ENCODE results near the gene TMPRSS2.

TMPRSS2 gene

DNA sequence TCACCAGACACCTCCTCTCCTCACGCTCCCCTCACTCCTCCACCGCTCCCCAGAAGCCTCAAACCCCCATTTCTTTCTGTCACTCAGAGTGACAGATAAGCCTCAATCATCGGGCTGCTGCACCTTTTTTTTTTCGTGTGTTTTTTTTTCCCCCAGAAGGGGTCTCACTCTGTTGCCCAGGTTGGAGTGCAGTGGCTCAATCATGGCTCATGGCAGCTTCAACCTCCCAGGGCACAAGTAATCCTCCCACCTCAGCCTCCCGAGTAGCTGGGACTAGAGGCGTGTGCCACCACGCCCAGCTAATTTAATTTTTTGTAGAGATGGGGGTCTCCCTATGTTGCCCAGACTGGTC lies 1.2 kb upstream of the TMPRSS2 start:
- no peak for DNase-seq

DNA sequence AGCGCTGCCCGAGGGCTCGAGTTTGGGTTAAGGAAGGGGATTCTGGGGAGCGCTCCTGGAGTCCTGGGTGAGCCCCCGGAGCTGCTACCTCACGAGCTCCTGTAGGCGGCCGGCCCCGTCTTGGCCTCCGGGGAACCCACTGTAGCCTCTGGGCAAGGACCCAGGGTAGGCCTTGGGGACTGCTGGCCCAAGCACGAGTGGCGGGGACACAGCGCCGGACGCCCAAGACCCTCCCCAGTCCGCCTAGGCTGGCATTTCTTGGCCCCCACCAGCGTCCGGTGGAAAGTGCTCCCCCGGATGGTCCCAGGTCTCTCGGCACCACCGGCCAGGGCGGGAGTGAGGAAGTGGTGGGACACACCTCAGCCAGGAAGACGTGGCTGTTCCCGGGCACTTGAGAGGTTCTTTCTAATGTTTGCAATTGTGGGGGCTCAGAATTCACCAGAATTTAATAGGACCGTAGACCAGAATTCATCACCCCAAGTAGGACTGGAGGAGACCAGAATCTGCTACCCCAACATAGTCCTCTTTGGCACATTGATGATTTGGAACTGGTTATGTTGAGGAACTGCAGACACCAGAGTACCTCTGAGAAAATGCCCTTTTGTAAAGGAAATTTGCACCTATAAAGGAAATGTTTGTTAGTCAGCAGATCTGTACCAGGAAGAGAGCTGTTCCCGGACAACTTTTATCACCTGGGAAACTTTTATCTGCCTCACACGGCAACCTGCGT lies 622 bp upstream of the TMPRSS2 start:
- DNase-seq: no peak

DNA sequence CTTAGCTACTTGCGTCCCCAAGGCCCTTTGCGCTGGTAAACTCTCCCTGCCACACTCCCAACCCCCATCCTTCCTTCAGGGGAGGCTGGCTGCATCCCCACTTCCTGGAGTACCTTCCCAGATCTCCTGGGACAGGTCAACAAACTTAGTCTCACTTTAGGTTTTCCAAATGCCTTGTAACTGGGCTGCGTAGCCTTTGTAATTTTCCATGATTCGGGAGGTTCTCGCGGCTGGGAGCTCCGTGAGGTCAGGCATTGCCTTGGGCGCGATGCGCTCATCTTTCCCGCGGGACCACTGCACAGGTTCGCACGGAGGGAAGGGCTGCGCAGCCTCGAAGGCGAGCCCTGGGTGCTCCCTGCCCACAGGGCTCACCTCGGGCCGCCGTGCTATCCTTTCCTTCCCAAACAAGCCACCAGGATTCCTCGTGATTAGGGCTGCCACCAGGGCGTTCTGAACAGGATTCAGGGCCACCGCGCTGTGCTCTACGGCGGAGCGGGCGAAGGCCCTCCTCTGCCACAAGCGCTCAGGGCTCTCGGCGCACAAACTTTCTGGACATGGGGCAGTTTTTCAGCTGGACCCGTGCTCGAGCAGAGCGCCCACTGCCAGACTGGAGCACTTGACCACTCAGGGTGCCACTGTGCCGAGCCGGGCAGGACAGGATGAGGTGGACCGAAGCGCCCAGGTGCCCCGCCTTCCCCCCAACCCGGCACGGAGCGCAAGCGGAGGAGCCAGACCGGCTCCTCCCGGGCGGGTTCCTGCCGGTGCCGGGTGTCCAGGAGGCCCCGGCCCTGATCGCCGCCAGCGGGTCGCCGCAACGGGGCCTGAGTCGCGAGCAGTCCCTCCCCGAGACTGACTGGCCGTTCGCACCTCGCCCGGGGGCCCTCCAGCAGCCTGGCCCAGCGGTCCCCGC lies 1.1 kb downstream of the TMPRSS2 start:
- no peak for DNase-seq

DNA sequence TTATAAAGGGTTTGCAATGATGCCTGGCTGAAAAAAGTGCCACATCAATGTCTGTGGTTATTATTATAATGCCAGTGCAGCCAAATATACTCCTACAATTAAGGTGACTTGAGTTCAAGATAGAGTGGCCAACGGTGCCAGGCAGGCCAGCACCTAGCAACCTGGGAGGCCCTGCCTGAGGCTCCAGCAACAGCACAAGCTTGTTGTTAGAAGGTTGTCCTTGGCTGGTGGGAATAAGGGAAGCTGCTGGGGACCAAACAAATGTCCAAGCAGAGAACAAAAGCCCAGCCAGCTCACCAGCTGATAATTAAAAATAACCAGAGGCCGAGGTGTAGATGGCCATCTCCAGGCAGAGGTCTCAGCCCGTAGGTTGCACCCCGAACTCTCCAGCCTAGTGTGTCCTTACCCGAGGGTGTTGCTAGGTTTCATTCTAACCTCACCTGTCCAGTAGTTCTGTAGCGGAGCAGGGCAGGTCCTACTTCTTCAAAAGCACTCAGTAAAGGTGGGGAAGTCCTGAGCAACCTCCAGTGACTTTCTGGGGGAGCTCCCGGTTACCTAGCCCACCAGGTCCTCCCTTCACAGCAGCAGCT lies 1.9 kb downstream of the TMPRSS2 start:
- DNase-seq: no peak

DNA sequence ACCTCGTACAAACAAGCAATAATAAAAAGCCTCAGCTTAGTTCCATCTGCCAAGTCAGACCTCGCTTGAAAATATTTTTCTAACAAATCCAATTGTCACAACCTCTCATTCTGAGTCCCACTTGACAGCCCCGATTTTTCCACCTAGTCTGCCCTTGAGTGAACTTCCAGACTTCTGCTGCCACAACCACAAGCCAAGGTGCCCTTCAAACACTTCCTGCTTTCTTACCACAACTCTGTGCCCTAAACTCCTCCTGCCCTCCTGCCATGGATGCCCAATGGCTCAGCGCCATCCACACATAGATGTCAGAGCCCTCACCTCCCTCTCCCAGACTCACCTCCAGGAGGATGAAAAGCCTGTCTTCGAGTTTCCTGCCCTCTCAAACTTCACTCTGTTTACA lies 3.9 kb downstream of the TMPRSS2 start:
- no peak for DNase-seq

DNA sequence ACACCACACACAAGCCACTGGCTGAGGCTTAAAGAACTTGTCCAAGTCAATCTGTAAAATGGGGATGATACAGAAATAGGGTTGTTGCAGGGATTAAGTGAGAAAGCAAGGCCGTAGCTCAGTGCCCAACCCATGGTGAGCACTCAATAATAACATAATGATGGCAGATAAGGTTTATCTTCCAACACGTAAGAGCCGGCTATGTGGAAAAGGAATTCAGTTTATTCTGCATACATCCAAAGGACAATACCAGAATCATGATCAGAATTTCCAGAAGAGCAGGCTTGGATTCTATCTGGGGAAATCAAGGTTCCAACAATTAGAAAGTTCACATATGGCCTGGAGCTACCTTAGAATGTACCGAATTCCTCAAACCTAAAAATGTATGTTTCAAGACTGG lies 4.6 kb downstream of the TMPRSS2 start:
- DNase-seq: no peak

DNA sequence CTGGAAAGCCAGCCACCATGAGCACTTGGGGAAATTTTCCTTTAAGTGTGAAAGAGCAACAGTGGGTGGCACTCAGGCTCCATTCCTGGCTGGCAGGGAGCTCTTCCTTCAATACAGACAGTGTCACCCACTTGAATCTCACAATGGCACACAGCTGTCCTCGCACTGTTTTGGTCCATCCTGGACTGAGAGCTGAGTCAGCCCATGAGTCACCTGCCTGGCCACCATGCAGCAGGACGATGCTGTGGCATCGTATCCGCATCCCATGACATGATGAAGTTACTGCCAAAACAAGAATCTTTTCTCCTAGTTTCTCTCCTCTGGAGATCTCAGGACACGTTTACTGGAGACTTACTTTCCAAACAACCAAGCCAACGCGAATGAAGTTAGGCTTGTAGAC lies 6.0 kb downstream of the TMPRSS2 start:
- DNase-seq: no peak

DNA sequence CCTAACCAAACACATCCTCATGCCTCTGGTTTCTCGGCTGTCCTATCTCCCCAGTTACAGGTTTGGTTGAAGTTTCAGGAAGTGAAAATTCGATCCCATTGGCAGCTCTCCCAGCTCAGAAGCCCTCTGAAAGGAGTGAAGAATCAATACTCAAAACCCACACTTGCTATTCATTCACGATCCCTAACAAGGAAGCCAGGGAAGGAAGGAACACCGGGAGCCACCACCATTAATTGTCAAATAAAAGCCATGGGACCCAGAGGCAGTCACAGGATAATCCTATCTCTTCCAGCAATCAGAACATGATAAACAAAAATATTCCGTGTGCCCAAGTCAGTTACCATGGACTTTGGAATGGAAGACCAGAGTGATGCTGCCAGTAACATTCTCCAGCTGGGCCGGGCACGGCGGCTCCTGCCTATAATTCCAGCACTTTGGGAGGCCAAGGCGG lies 7.0 kb downstream of the TMPRSS2 start:
- no peak for DNase-seq

DNA sequence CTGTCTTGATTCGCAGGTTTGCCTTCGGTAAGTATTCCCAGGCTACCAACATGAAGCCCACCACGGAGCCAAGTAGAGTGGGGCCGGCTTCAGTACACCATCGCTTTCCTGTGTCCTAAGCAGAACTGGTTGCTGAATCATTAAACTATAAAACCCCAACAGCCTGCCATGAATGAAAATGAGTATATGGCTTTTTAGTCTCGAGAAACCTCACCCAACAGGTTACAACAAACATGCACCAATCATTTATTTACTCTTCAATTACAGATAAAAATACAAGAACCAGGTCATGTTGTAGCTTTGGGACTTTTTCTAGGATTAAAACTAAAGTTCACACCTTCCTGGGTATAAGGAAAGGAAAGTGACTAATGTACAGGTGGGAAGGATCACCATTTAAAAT lies 7.6 kb downstream of the TMPRSS2 start:
- no peak for DNase-seq

DNA sequence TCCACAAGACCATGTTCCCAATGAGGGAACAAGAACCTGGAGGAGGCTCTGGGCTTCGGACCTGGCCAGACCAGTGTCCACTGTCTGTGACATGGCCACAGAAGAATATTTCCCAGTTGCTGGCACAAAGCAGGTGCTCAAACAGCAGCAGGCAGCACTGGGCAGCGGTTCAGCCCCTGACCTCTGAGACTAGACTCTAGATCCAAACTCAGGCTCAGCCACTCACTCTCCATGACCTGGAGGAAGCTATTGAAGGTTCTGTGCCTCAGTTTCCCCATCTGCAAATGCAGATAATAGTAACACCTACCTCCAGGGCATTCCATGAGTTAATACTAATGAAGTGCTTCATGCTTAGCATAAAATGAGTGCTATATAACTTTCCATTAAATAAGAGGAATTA lies 8.0 kb downstream of the TMPRSS2 start:
- DNase-seq: no peak

DNA sequence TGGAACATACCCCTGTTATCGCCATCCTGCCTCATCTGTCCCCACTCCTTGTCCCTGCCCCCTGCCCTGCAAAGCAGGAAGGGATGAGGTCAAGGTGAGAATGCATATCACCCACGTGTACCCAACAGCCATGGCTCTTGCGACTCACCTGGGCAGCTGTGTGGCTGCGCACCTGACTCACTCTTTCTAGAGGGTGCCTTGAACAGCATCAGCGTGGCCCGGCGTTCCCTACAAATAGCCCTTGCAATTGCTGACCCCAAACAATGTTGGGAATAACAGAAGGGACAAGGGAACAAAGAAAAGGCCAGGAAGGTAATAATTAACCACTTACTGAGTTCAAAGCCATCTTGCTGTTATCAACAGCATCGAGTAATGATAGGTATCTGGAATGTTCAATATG lies 10.2 kb downstream of the TMPRSS2 start:
- DNase-seq: no peak

DNA sequence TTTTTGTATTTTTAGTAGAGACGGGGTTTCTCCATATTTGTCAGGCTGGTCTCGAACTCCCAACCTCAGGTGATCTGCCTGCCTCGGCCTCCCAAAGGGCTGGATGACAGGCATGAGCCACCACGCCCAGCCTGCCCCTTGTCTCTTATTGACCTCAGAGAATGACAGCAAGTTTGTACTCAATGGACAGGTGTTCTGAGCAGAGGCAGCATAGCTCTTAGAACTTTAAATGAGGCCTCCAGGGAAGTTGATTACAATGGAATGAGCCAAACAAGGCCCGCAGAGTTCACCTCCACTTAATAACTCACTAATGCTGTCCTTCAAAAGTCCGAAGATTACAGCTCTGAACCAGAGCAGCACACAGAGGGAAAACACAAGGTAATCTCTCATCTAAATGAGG lies 10.9 kb downstream of the TMPRSS2 start:
- DNase-seq: no peak

DNA sequence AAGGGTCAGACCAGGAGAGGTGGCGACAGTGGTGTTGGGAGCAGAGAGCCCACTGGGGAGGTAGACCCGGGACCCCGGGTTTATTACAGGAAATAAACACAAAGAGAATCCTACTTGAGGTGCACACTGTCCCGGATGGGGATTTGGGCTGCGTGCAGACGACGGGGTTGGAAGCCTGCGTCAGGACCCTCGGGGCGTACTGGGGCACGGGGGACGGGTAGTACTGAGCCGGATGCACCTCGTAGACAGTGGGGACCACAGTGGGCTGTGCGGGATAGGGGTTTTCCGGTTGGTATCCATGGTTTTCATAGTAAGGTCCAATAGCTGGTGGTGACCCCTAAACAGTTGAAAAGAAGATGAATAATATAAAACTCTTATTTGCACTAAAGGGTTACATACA lies 13.7 kb downstream of the TMPRSS2 start:
- no peak for DNase-seq

DNA sequence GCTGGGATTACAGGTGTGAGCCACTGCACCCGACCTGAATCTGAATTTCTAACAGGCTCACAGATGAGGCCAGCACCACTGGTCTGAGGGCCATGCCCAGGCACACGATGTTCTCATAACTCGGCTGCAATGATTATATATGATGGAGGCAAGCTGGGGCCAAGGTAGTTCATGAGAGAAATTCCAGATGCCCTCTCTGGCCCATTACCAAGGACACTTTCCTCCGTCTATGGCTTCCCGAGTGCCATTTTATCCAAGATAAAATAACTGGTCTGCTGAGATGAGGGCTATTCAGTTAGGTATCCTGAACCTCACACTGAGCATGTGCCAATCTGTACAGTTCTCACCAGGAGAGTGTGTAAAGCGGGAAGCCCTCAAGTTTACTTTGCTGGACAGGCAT lies 16.5 kb downstream of the TMPRSS2 start:
- DNase-seq: no peak

DNA sequence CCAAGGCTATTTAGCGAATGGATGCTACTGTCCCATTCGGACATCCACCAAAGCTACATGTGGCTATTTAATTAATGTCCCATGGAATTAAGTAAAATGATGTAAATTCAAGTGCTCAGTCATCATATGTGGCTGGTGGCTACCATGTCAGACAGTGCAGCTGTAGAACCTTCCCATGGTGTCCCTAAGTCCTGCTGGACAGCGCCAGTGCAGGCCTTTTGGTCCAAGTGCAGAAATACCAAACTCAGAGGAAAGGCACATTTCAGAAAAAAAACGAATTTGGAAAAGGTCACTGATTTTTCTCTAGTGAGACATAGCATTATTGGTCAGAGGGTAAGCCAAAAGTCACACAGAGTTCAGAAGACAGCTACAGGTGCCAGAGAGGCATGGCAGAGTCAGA lies 17.6 kb downstream of the TMPRSS2 start:
- DNase-seq: no peak

DNA sequence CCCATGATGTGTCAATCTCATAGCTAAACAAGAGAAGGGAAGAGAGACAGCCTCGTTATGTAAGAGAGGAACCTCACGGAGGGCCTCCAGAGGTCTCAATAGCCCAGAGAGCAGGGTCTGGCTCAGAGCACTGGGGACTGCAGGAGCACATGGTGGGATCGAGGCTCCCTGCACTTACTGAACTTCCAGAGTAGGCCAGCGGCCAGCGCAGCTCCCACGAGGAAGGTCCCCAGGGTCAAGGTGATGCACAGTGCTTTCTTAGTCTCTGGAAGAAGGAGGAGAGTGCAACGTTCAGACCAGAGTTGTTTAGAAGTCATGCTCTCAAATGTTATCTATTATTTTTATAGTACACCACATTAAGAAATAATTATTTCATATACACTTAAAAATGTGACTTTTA lies 18.6 kb downstream of the TMPRSS2 start:
- no peak for DNase-seq

DNA sequence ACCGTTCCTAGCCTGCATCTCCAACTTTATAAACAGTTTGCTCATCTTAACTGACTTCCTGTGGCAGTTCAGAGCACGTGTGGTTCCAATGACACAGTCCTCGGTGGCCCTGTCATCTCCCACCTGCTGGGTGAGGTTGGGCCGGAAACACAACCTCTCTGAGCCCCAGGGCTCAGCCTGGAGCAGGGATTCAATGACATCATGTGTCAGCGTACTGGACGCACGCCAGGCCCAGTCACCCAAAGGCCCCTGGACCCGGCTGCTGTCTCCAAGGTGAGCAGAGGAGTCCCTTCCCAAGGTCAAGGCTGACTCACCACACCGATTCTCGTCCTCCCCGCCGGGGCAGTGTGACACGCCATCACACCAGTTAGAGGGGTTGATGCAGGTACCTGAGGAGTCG lies 19.9 kb downstream of the TMPRSS2 start:
- no peak for DNase-seq

DNA sequence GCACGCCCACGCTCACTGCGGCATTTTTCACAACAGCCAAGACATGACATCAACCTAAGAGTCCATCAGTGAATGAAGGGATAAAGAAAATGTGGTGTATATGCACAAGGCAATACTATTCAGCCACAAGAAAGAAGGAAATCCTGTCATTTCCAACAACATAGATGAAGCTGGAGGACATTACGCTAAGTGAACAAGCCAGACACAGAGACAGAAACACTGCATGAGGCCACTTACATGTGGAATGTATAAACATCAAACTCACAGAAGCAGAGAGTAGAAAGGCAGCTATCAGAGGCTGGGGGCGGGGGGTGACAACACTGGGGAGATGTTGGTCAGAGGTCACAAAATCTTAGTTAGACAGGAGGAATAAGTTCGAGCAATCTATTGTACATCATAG lies 20.9 kb downstream of the TMPRSS2 start:
- DNase-seq: no peak

DNA sequence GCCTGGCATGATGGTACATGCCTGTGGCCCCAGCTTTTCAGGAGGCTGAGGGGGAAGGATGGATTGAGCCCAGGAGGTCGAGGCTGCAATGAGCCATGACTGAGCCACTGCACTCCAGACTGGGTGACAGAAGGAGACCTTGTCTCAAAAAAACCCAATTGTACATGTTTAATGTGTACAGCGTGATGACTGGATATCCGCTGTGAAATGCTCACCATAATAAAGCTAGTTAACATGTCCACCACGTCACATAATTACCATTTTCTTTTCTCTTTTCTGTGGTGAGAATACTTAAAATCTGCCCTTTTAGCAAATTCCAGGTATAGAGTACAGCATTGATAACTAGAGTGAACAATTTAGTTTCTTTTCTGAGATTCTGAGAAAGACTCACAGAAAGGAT lies 24.0 kb downstream of the TMPRSS2 start:
- DNase-seq: no peak

DNA sequence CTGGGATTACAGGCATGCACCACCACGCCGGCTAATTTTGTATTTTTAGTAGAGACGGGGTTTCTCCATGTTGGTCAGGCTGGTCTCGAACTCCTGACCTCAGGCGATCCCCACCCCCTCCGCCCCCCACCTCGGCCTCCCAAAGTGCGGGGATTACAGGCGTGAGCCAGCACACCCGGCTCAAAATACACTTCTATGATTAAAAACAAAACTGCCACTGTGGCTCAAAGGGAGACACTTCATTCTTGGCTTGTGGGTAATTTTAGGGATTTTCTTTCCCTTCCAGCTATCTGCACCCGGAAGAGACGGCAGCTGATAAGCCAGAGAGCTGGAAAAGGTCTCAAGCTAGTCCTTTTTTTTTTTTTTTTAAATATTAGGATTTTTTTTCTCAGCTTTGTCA lies 24.5 kb downstream of the TMPRSS2 start:
- DNase-seq: no peak

DNA sequence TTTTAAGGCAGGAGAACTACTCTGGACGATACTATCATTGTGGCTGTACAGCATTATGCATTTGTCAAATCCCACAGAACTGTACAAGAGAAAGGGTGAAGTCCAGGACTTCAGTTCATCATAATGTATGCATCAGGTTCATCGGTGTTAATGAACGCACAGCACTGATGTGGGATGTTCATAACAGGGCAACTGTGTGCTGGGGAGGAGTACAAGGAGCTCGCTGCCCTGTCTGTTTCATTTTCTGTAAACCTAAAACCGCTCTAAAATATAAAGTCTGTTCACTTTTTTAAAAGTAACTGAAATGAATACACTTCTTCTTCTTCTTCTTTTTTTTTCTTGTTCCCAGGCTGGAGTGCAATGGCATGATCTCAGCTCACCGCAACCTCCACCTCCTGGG lies 25.0 kb downstream of the TMPRSS2 start:
- no peak for DNase-seq

DNA sequence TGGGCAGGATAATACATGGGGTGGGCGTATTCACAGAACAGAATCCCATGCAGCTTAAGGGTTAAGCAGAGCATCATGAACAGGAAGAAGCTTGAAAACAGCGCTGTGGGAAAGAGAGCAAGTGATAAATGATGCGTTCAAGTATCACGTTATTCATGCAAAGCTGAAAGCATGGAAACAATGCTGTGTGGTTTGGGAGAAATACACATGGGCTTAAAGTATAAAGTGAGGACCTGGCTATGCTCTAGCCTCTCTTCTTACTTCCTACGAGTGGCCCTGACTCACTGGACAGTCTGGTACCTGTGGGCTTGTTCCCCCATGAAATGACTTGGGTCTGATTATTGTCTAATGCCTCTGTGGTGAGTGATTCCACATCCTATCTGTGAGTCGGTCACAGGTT lies 25.7 kb downstream of the TMPRSS2 start:
- no peak for DNase-seq

DNA sequence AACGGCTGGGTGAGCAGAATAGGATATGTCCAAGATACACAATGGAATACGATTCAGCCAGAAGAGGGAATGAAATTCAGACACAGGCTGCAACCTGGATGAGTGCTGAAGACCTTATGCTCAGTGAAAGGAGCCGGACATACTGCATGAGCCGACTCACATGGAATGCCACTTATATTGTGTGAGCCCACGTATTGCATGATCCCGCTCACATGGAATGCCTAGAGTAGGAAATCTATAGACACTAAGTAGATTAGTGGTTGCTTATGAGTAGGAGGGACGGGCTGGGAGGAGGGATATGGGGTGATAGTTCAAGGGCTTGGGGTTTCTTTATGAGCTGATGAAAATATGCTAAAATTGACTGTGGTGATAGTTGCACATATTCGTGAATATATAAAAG lies 26.8 kb downstream of the TMPRSS2 start:
- DNase-seq: no peak

DNA sequence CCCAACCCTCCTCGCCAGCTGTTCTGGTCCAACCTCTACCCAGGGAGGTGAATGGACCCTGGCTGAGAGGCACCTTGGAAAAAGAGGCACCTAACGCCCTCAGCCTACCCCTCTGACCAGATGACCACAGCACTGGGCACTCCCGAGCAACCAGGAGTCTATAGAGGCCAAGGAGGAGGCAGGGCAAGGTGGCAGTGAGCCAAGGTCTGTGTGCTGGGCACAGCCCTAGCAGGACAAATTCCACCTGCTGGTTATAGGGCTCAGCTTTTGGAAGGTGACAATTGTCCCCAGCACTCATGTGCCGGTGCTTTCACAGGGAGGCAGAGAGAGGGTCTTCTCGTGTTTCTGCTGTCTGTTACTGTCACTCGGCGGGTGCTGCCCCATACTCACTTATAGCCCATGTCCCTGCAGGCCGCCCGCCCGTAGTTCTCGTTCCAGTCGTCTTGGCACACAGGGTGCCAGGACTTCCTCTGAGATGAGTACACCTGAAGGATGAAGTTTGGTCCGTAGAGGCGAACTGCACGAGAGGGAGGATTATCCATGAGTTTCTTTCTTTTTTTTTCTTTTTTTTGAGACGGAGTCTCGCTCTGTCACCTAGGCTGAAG lies 27.8 kb downstream of the TMPRSS2 start:
- no peak for DNase-seq

All from inflammatory macrophage treated with lipopolysaccharide for 1 hour (primary cell).